GM19193 (cell line): ENCODE results near the gene CCL28.

ENCODE experiments used
- POLR2A ChIP-seq: IDR thresholded peaks from 4 replicates; pipeline ENCODE4 v1.6.1; 2011; ENCODE audit not compliant: insufficient read depth, insufficient read length; ENCODE audit errors: extremely low read depth

CCL28 gene

DNA sequence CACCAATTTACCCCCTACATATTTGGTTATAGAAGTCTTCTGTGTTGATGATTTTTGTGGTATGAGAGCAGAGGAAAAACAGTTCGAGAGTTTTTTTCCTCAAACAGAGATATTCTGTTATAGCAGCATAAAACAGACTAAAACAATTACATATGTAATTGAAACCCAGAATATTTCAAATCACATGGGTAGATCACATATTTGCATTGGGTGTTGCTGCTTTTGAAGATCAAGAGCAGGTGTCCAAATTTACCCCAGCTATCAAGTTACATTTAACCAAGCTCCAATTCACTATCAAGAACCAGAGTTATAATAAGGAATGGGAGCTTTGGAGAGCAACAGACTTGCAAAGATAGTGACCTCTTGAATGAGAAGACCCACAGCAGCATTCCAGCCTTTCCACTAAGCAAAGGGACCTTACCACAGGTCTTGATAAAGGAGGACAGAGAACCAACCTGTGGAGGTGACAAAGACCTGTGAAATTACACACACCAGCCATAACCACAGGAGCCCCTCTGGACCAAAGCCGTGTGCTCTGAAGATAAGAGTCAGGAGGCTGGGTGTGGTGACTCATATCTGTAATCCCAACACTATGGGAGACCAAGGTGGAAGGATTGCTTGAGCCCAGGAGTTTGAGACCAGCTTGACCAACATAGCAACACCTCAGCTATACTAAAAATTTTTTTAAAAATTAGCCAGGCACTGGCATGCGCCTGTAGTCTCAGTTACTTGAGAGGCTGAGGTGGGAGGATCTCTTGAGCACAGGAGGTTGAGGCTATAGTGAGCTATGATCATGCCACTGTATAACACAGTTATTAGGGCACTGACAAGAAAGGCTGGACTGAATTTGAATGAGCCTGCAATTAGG, 4.0 kb upstream of the CCL28 start:
- TF ChIP-seq POLR2A = no peak

DNA sequence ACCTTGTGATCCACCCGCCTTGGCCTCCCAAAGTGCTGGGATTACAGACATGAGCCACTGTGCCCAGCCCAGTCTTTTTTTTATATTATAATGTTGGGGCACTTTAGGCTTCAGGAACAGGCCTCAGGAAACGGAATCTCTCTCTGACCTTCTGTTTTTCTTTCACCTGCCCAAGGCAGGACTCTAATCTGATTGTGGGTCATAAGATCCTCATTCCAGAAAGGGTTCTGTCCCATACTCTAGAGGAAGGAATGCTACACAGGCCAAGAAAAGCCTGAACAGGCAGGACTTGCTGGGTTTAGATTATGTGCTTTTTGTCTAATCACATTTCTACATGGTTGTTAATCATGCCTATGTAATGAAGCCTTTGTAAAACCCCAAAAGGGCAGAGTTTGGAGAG, 1.8 kb upstream of the CCL28 start:
- no peak for TF ChIP-seq POLR2A

DNA sequence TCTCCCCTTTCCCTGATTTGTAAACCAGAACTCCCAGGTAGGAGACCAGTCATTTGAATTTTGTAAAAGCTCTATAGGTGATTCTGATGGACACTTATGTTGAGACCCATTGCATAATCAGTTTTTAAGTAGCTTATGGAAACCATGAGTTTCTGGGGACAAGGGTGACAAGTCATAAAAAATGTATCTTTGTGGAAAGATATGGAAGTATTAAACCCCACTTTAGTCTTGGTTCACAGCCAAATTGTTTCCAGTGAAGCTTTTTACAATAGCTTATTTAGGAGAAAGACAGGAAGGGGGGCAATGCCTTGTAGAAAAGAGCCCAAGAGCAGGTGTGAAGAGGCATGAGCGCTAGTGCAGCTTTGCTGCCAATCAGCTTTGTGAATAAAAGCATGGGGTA, 453 bp upstream of the CCL28 start:
- TF ChIP-seq POLR2A = no peak

DNA sequence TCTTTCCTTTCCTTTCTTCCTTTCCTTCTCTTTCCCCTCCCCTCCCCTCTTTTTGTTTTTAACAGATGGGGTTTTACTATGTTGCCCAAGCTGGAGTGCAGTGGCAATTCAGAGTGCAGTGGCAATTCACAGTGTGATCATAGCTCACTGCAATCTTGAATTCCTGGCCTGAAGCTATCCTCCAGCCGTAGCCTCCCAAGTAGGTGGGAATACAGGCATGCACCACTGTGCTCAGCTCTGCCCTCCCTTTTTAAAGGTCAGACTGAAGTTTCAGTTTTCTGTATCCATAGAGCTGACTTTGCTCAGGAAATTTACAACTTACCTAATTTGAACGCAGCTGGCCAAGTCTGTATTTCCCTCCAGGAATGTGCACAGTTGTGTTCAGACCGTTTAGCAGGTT, 696 bp downstream of the CCL28 start:
- no peak for TF ChIP-seq POLR2A

DNA sequence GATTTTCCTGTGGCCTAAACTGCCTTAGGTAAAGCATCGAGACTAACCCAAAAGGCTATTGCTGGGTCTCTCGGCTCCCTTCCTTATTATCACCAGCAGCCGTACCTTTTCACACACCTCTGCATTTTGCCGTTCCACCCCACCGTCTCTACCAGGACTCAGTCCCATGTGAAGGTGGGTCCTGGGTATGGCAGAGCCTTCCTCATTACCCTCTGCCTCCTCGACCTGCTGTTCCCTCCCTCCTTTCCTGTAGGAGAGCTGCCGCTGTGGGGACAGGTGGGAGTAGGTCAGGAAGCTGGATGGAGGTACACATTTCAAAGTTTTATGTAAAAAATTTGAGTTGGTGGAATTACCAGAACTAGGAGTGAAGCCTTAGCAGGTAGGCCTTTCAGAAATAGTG, 1.8 kb downstream of the CCL28 start:
- no peak for TF ChIP-seq POLR2A

DNA sequence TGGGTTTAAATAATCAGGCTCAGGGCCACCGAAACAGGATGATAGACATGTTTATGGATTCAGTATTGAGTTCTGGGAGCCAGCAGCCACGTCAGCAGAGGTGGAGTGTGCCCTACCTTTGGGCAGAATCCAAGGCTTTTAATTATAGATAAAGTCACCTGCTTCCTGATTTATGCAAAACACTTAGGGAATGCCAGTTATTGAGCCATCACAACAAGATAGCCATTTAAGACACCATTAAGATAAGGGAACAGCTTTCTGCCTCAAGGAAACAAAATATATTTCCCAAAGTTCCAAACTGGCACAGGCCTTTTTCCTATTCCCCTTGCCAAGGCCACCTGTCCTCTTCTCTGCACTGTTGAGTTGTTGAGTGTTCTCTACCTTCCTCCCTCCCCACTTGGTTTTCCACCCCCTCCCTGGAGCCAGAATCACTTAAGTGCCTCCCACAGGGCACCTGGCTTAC, 2.4 kb downstream of the CCL28 start:
- no peak for TF ChIP-seq POLR2A

DNA sequence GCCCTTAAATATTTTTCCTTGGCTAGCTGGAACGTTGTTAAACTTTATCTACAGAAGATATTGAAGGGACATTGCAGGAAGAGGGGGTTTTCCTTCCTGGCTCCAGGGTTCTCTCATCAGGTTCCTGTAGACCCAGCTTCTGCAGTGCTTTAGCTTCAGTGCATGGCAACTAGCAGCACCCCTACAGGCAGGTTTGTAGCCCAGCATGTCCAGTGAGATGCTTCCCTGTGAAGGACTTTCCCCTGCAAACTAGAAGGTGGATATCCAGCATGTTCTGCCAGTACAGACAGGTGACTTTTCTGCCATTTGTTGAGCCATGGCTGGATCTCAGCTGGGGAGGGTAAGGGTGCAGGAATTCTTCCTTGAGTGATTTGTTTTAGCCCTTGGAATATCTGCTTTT, 10.4 kb downstream of the CCL28 start:
- no peak for TF ChIP-seq POLR2A

DNA sequence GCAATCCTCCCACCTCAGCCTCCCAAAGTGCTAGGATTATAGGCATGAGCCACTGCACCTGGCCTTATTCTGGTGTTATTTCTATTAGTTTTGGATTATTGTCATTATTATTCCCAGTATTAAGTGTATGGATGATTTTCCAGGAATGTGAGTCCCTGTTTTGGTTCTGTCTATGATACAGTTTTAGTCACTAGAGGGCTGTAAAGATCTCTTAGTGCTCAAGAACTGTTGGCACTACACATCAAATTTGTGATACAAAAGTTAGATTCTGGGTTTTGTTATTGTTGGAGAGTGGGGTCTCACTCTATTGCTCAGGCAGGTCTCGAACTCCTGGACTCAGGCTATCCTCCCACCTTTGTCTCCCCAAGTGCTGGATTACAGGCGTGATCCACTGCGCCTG, 12.1 kb downstream of the CCL28 start:
- no peak for TF ChIP-seq POLR2A

DNA sequence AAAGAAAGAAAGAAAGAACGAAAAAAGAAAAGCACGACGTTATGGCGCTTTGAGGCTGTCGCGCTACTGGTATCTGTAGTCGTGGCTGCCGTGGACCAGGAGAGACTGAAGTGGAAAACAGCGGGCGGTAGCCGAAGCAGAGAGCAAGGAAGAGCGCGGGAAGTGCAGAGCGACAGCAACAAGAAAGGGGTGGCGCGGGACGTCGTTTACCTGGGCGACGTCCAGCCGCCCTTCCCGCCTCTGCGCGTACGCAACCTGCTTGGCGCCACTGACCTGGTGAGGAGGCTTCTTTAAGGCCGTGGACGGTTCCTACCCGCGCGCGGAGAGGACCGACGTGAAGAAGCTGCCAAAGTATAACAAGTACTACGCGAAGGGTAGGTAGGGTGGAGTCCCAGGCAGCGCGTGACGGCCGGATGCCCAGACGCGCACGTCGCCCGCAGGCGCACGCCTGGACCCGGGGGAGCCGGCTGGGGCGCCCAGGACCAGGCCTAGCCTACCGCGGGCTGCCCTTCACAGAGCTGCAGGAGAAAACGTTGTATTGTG, 15.4 kb downstream of the CCL28 start:
- peak; percentile 69 for TF ChIP-seq POLR2A

DNA sequence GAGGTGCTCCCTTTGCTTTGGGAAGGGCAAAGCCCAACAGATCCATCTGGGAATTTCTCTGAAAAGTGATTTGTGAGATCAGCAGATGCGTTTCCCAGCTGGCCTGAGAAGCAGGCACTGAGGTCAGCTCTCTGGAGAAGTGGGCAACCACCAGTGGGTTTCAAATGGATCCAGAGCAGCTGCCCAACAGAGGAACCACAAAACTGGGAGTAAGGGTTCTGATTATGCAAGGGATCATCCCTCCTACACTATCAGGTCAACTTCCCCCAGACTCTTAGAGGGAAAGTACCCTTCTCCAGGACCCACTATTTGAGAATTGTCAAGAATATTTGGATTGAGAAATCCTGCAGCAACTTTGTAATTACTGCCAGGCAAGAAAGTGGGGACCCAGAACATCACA, 21.7 kb downstream of the CCL28 start:
- TF ChIP-seq POLR2A = no peak

DNA sequence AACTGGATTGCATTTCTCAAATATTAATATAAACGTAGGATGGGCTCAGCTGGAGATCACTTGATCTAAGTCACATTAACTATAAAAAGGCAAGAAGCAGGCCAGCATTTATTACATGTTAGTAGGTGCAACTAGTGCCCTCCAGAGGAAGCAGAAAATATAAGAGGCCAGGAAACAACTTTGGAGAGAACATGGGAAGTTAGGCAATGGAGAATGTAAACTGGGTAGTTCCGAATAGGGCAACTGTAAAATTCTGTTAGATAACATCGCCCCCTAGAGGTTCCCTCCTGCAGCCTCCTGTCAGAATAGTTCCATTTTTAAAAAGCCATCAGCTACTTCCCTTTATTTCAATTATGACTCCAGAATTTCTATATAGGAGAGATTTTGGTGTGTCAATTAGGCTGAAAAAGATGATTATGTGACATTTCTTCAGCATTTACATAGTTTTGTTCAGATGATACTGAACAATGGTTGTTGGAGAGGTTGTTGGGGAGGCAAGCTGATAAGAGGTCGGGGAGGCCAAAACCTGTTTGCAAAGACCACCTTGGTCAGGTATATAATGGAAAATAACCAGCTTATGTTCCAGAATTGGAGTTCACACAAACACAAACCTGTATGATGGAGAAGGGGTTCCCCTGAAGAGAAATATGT, 22.4 kb downstream of the CCL28 start:
- no peak for TF ChIP-seq POLR2A

DNA sequence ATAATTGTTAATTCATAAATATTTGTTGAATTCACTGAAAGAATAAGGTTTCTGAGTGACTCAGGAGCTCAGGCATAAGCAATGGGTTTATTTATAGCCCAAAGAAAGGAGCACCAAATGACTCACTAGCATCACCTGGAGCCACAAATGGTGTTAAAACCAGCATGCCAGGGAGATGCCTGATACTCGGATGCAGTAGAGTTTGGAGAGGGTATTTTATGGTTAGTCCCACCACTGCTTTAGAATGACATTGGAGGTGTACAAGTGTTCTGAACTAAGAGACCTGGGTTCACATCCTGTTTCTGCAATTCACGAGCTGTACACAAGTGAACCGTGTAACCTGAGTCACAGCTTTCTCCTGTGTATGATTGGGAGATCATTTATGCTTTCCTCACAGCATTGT, 25.2 kb downstream of the CCL28 start:
- no peak for TF ChIP-seq POLR2A

DNA sequence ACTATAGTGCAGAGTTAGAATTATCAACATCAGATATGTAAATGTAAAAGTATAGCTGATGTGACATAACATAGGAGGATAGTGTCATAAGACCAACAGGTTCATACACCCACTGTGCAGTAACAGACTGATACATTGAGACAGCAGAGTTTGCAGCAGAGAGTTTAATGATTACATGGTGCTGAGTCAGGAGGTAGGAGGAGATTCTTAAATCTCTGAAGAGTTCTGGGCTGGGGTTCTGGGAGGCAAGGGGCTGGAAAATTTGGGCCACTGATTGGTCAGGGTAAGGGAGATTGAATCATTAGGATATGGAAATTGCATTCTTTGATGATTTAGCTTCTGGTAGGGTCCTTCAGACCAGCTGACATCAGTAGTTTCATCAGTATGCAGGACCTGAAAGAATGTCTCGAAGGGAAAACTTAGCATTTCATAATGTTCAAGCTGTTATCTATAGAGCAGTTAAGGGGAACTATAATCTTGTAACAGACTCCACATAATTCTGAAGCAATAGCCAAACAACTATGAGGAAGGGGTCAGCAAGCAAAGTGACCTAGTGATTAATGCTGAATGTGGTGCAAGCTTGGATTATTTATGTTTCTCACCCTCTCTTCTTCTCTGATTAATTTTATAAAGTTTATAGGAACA, 35.6 kb downstream of the CCL28 start:
- no peak for TF ChIP-seq POLR2A

DNA sequence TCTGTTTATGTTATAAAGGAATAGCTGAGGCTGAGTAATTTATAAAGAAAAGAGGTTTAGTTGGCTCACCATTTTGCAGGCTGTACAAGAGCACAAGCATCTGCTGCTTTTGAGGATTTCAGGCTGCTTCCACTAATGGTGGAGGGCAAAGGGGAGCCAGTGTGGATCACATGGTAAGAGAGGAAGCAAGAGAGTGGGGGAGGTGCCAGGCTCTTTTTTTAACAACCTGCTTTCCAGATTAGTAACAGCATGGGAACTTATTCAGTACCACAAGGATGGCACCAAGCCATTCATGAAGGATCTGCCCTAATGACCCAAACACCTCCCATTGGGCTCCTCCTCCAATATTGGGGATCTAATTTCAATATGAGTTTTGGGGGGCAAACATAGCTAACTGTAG, 40.4 kb downstream of the CCL28 start:
- no peak for TF ChIP-seq POLR2A

DNA sequence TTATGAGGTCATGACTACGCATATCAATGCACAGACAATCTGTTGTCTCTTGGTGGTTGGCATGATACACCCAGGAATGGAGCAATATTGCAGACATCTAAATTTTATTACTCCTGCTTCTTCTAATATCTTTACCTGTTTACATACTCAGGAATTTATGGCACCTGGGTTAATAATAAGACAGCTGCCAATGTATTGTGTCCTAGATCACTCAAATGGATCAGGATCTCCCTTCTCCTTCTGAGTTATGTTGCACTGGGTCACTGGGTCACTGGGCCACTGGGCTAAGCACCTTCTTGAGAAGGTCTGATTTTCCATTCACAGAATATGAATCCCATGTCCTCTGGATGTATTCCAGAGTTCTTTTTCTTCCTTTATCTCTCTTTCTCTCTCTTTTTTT, 41.8 kb downstream of the CCL28 start:
- no peak for TF ChIP-seq POLR2A
